ENCODE measurements around the gene MCF2L.
"Not testable (repeated sequence)": the region's sequence is repeated elsewhere in the genome, so short reads cannot be mapped to it uniquely, and the experiment has no call there.

MCF2L gene

DNA sequence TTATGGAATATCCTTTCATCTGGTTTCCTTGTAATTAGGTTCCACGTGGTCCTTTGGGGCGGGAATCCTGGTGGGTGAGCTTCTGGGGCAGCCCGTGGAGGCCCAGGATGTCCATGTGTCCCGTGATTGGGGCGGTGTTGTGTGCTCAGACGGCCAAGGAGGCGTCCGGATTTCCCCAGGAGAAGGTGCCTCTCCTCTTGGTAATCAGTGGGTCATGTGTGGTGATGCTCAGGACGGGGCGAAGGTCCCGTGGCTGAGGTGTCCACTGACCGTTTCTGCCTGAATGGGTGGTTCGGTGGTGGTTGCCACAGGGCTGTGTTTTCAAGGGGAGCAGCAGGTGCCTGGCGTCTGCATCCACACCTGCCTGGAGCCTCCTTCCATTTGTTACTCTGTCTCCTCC is 84.4 kb downstream of the MCF2L start:
- DNase-seq: no peak

DNA sequence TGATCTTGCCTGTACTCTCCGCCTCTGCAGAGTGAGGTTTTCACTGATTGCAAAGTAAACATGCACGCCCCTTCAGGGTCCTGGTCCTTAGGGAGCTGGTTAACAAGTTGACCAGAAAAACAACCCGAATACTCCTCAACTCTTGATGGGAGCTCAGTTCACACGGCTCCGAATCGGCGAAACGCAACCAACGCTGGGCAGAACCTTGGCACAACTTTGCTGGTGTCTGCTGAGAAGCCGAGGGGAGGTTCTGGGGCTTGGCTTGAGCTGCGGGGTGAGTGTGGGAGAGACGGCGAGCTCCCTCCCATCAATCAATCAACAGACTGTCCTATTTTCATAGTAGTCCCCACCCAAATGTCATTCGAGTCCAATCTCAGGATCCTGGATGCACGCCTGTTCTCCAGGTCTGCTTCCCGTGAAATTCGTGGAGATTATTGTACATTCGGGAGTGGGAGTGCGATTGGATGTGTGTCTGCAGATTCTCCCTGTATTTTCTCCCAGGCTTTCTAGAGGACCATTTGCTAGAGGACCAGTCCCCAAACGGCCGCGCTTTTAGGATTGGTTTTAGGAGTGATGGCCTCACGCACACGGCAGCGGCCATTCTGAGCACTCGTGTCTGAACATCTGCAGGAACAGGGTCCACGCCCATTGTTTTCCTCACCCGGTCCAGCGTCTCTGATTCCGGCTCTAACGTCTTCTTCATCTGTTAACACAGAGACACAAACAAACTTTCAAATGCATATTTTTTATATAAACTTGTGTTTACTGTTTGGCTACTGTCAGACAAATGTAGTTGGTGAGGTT is 85.0 kb downstream of the MCF2L start:
- DNase-seq: no peak

DNA sequence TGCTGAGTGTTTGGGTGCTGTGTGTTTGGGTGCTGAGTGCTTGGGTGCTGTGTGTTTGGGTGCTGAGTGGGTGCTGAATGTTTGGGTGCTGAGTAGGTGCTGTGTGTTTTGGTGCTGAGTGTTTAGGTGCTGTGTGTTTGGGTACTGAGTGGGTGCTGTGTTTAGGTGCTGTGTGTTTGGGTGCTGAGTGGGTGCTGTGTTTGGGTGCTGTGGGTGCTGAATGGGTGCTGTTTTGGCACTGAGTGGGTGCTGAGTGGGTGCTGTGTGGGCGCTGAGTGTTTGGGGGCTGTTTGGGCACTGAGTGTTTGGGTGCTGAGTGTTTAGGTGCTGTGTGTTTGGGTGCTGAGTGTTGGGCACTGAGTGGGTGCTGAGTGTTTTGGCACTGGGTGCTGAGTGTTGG is 88.1 kb downstream of the MCF2L start:
- no peak for DNase-seq

DNA sequence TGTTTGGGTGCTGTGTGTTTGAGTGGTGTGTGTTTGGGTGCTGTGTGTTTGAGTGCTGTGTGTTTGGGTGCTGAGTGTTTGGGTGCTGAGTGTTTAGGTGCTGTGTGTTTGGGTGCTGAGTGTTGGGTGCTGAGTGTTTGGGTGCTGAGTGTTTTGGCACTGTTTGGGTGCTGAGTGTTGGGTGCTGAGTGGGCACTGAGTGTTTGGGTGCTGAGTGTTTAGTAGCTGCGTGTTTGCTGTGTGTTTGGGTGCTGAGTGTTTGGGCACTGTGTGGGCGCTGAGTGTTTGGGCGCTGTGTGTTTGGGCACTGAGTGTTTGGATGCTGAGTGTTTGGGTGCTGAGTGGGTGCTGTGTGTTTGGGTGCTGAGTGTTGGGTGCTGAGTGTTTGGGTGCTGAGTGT is 88.5 kb downstream of the MCF2L start:
- not testable (repeated sequence) for DNase-seq

DNA sequence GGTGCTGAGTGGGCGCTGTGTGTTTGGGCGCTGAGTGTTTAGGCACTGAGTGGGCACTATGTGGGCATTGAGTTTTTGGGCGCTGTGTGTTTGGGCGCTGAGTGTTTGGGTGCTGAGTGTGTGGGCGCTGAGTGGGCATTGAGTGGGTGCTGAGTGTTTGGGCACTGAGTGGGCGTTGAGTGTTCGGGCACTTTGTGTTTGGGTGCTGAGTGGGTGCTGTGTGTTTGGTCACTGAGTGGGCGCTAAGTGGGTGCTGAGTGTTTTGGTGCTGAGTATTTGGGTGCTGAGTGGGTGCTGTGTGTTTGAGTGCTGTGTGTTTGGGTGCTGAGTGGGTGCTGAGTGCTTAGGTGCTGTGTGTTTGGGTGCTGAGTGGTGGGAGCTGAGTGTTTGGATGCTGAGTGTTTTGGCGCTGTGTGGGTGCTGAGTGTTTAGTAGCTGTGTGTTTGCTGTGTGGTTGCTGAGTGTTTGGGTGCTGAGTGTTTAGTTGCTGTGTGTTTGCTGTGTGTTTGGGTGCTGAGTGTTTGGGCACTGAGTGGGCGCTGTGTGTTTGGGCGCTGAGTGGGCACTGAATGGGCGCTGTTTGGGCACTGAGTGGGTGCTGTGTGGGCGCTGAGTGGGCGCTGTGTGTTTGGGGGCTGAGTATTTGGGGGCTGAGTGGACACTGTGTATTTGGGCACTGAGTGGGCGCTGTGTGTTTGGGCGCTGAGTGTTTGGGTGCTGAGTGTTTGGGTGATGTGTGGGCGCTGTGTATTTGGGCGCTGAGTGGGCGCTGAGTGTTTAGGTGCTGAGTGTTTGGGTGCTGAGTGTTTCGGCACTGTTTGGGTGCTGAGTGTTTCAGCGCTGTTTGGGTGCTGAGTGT is 89.3 kb downstream of the MCF2L start:
- DNase-seq: no peak

DNA sequence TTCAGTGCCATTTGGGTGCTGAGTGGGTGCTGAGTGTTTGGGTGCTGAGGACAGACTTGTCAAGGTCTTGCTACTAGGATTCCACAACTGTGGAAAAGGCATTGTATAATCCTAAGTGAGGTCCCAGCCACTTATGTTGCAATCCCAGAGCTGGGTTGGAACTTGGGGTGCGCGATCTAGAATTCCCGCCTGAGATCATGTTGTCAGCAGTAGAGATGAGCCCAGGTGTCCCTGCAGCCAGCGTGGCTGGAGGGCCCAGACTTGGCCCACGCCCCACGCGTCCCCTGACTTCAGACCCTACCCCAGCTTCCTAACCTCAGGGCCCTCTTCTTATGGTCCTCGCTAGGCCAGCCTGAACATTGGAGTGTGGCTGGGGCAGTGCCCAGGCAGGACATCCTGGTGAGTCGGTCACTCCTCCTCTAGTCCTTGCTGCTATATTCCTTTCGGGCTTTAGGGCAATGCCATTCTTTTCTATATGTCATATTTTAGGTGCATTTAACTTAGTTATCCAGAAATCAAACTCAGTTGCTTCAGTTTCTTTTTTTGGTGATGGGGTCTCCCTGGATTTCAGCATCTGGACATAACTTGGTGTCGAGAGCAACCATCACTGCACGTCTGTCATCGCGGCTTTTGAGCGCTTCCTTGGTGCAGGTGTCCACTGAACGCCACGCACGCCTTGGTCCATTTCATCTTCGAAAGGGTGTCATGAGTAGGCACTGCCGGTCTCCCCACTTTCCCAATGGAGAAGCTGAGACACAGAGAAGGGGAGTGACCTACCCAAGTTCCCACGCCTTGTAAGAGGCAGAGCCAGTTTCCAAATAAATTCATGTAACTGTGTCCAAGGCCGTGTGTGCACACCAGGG is 90.2 kb downstream of the MCF2L start:
- DNase-seq: no peak

DNA sequence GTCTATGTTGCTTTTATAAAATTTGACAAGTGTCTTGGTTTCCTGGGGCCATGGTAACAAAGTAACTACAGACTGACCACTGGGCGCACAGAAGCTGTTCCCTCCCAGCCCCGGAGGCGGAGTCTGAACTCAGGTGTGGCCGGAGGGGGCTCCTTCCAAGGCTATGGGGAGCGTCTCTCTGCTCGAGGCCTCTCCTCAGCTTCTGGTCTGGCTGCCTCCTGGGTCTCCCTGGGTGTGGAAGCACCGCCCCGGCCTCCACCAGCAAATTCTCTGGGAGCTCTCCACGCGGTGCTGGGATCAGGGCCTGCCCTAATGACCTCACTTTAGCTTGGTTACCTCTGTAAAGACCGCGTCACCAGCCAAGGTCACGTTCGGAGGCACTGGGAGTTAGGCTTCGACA is 90.9 kb downstream of the MCF2L start:
- no peak for DNase-seq

DNA sequence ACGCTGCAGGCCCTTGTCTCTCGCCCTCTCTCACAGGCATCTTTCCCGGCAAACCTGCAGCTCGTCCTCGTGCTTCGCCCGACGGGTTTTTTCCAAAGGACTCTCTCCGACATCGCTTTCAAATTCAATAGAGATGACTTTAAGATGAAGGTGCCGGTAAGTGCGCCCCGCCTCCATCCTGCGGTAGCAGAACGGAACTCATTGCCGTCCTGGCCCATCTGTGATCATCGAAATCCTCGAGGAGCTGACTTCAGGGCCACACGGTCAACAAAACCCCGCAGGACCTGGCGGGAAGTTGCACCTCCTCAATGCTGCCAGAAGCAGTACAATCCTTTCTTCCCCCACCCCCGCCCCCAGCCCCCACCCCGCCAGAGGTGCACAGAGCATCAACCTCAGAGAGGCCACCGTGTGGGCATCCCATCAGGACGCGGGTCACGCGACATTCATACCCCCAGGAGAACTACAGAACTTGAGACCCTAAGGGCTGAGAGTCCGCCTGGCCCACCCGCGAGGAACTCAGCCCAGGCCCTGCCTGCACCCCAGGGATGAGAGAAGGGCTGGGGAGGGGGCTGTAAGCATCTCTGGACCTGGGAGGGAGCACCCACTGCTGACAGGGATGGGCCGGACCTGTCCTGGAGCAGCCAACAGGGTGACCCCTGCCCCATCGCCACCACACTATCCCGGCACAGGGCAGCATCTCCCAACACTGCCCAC is 91.7 kb downstream of the MCF2L start:
- no peak for DNase-seq

DNA sequence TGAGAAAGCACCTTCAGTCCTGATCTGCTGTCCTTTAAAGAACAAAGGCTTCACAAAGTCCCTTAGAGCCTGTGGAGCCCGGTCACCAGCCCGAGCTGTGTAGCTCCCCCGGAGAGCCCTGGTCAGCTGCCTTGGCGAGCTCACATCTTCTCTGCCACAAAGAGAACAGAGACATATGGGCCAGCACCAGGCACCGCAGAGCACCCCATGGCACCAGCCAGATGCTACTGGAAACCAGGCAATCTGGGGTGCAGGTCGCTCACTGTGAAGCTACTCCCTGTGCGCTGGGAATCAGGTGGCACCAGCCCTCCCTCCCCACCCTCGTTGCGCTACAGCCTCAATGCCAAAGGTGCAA is 92.2 kb downstream of the MCF2L start:
- no peak for DNase-seq

DNA sequence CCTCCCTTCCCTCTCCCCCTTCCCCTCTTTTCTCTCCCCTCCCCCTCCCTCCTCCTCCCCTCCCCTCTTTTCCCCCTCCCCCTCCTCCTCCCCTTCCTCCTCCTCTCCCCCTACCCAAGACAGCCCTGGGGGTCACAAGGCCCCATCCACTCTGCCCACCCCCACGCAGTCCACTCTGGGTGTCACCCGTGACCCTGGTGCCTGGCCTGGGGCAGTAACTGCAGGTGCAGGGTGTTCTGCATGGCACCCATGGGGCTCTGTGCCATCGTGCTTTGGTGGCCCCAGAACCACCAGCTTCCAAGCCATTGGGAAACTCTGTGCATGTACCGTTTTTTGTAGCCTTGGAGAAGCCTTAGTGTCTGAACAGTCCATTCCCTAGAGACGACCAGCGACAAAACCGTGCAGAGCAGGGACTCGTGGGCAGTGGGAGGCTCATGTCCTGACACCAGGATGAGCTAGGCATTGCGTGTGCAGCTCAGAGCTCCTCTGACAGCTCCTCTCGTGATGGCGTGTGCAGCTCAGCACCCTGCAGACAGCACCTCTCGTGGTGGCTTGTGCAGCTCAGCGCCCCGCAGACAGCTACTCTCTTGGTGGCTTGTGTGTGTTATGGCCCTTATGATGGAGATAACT is 92.9 kb downstream of the MCF2L start:
- no peak for DNase-seq

DNA sequence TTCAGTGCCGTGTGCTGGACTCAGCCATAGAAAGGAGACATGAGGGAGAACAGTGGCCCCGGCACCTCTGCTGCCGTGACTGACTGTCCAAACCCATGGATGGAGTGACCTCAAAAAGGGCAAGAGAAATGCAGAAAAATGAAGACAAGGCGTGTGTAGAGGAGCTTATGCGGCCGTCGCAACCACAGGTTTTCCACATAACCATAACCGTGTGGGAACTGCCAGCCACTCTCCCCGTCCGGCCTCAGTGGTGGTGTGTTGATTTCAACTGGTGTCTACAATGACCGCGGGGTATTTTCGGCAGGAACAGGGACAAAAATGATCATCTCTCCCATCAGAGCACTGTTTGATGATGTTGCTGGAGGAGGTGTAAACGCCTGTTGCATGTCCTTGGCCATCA is 93.7 kb downstream of the MCF2L start:
- DNase-seq: no peak

DNA sequence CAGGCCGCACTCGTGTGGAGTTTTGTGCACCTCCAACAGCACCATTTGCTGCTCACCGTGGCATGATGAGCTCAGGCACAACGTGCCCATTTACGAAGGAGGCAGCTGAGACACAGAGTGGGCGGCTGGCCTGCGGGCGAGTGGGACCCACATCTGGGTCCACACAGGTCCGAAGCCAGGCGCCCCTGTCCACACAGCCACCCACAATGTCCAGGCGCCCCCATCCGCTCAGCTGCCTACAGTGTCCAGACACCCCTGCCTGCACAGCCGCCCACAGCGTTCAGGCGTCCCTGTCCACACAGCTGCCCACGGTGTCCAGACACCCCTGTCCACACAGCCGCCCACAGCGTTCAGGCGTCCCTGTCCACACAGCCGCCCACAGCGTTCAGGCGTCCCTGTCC is 94.1 kb downstream of the MCF2L start:
- no peak for DNase-seq

DNA sequence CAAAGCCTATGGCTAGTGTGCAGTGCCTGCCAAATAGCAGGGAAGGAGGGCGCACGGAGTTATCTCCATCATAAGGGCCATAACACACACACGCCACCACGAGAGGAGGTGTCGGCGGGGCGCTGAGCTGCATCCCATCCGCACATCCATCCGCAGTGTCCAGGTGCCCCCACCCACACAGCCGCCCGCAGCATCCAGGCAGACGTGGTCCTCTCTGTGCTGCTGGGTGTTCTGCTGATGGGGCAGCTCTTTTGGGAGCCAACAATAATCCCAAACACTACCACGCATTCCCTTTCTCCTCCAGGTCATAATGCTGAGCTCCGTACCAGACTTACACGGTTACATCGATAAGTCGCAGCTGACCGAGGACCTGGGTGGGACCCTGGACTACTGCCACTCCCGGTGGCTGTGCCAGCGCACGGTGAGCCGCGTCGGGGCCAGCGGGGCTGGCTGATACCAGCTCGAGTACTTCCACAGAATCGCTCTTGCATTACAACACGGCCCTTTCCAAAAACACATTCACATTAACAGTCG is 95.1 kb downstream of the MCF2L start:
- no peak for DNase-seq

DNA sequence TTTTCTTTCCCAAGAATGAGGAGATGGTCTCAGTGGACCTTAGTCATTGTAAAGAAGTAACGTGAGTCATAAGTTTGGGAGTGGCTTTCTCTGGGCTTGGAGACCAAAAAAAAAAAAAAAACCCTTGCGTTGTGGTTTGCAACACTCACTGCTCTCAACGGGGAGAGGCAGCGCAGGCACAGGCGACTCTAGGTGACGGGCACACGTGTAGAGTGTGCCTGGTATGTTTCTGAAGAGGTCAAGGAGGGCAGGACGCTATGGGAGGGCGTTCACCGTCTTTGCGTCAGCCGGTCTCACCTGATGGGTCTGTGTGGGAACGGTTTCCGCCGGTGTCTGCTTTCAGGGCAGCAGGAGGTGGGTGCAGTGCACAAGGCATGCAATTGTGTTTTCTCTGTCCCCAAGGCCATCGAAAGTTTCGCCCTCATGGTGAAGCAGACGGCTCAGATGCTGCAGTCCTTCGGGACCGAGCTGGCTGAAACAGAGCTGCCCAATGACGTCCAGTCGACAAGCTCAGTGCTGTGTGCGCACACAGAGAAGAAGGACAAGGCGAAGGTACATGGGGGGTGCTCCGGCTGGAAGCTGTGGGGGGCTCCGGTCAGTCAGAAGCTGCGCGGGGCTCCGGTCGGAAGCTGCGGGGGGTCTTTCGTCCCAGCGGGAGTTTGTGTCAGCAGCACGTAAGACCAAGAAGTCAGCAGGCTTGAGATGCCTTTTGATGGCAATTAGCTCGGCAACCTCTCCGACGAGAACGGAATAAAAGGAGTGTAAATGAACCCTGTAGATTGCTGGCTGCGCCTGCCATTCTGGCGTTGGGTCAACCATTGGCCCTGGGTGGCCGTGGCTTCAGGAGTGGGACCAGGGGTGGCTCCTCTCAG is 95.8 kb downstream of the MCF2L start:
- no peak for DNase-seq

DNA sequence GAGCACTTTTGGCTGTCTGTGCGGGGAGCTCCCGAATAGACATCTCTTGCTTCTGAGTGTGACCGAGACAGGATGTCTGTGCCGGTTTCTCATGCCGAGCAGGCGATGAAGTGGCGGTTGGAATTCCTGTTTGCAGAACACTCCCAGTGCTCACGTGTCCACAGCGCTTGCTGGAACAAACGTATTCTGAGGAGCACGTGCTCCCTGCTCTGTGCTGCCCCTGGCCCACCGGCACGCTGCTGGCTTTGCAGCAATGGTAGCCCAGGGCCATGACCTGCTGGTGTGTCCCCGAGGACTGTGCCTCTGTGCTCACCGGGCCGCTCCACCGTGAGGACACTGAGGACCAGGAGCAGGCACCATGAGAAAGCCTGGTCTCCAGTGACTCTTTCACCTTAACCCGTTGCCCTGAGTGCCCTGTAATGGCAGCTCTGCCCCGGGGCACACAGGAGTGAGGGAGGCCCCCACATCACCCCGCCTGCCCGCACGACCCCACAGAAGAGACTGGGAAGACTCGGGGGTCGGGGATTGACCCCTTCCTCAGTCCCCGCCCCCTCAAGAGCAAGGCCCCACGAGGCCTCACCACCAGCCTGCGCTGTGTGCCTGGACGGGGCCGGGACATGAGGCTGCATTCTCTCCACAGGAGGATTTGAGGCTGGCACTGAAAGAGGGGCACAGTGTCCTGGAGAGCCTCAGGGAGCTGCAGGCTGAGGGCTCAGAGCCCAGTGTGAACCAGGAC is 96.6 kb downstream of the MCF2L start:
- no peak for DNase-seq

DNA sequence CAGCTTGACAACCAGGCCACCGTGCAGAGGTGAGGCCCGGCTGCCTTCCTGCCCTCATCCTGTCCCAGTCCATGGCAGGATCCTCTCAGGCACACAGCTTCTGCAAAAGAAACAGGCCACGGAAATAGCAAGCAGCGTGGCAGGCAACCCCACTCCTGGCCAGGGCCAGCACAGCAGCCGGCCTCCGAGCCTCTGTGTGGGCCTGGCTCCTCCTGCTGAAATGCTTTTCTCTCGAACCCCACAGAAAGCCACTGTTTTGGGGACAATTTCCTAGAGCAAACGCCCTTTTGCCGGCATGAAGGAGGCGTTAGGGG is 97.1 kb downstream of the MCF2L start:
- DNase-seq: no peak

DNA sequence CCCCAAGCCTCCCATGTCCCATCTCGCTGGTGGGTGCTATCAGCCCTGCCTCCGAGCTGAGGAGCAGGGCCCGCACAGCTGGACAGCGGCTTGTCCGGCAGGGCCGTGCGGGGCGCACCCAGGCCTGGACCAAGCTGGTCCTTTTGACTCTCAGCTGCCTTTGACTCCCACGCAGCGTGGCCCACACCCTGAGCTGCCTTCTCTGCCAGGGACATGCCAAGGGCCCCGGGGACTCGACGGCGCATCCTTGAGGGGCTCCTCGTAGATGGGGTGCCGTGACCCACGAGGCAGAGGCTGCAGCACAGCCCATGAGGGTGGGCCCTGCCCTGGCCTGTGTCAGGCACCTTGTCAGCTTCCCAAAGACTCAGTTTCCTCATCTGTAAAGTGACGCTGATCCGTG is 97.7 kb downstream of the MCF2L start:
- DNase-seq: no peak

DNA sequence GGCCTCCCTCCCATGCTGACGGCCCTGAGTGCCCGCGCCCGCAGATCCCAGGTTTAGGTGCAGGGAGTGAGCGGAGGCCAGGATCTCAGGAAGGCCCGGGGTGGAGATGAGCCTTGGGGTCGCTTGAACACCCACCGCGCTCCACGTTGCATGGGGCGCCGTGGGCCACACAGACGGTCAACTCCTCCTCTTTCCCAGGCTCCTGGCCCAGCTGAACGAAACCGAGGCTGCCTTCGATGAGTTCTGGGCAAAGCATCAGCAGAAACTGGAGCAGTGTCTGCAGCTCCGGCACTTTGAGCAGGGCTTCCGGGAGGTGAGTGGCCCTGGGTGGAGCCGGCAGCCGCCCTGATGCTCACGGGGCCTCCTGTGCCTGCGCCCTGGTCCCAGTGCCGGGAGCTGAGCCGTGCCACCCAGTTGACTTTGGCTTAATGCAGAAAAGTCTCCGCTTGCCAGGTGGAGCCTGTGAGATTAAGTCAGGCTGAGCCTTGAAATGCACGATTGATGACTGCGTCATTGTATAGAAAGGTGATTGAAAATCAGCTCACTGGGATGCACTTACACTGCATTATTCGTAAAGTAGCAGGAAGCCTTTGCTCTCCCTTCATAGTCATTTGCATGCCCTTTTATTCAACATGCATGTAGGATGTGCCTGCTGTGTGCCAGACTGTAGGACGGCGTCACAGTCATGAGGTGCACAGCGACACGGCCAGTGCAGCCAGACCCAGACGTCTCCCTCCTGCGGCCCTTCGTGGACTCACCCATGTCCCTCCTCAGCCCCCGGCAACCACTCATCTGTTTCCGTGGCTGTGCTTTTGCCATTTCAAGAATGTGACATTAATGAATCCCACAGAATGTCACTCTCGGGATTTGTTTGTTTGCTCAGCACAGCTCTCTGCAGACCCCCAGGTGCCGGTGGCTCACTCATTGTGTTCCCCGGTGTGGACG is 101.1 kb downstream of the MCF2L start:
- DNase-seq: no peak

DNA sequence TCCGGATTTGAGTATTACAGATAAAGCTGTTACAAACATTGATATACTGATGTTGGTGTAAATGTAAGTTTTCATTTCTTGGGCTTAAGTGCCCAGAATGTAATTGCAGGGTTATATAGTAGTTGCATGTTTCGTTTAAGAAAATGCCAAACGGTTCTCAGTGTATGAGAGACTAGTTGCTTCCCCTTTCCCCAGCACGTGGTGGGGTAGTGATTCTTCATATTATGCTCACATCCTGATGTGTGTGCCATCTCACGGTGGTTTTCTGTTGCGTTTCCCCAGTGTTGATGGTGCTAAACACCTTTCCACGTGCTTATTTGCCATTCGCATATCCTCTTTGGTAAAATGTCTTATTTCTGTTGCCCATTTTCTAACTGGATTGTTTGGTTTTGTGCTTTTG is 101.8 kb downstream of the MCF2L start:
- no peak for DNase-seq

Data from CD4-positive, alpha-beta T cell treated with Interleukin-6 for 4 hours (primary cell).